Activated T-cell treated with anti-CD3 and anti-CD28 coated beads for 4 hours (primary cell): ENCODE measurements around the gene NLGN4Y.

Experiments used
- DNase-seq: peaks from one replicate; pipeline ENCODE4 v3.0.0-alpha.2; 2020

NLGN4Y gene

DNA sequence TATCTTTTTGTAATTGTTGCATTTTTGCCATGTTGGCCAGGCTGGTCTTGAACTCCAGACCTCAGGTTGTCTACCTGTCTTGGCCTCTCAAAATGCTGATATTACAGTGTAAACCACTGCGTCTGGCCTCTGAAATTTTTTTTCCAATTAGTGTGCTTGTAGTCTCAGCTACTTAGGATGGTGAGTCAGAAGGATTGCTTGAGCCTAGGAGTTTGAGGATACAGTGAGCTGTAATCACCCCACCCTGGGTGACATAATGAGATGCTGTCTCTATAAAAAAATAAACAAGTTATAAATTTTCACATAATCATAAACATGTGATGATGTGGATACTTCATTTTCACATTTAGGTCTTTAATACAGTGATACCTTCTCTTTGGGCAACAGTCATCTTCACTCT lies 154.9 kb downstream of the NLGN4Y start:
- no peak for DNase-seq

- DNase-seq = no peak
Measured at GRCh38 chrY:14694543-14694942, 170.2 kb downstream of the NLGN4Y start.

DNA sequence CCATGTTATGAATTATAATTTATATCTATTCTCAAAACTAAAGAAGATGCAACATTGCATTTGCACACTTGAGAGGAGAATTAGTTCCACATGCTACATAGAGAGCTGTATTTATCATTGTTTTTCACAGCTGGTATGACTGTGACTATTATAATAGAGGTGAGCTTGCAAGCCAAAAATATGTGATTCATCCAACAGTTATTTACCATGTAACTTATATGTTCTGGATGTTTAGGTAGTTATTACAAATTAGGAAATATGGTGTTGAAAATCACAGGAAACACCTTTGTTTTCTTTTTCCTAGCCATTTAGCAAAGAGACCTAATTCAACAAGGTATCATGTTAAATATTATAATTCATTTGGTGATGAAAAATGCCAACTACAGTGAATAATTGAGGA lies 183.8 kb downstream of the NLGN4Y start:
- no peak for DNase-seq

GRCh38 chrY:14741596-14741995 lies 217.3 kb downstream of the NLGN4Y start:
- no peak for DNase-seq

DNA sequence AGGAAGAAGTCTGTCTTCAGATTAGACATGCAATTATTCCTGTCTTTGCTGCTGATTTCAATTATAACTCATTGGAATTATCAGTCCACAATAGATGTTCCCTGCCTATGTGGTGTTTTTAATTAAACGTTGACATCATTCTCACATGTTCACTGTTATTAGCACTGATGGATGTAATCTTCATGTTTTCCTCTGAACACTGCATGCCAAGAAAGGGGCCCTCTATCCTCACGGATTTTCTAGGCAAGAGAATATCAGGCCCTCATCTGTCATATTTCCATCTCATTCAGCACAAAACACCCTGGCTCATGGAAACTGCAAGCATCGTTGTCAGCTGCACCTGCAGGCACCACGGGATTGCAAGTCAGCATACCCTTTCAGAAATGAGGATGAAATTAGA lies 224.0 kb downstream of the NLGN4Y start:
- no peak for DNase-seq

GRCh38 chrY:14755571-14755970 lies 231.2 kb downstream of the NLGN4Y start:
- DNase-seq = no peak

DNA sequence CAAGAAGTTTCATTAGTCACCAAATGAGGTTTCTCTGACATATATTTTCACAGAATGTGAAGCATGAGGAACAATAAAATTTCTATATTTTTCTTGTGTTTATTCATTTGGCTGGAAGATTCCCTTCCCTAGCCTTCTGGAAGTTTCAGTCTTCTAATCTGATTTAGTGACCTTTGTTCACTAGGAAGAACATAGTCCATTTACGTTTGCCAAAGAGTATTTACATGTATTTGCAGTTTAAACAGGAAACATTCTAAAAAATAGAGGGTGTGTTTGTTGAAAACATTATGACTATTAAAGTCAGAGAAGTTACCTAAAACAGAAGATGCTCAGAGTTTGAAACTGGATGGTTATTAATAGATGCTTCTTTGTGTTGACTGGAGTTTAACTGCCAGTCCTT lies 238.6 kb downstream of the NLGN4Y start:
- DNase-seq = no peak

DNA sequence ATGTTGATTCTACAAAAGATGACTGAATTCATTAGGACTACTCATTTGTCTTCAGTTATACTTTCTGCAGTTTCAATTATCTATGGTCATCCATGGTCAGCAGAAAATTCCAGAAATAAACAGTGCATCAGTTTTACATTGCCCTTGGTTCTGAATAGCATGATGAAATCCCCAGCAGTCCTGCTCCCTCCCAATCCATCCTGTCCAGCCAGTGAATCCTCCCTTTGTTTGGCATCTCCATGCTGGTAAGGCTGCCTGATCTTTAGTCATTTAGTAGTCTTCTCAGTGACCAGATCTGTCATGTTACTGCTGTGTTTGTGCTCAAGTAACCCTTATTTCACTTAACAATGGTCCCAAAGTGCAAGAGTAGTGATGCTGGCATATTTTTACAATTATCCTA lies 239.3 kb downstream of the NLGN4Y start:
- no peak for DNase-seq

GRCh38 chrY:14778208-14778607 lies 253.9 kb downstream of the NLGN4Y start:
- no peak for DNase-seq

GRCh38 chrY:14793104-14793503 lies 268.8 kb downstream of the NLGN4Y start:
- DNase-seq = no peak

DNA sequence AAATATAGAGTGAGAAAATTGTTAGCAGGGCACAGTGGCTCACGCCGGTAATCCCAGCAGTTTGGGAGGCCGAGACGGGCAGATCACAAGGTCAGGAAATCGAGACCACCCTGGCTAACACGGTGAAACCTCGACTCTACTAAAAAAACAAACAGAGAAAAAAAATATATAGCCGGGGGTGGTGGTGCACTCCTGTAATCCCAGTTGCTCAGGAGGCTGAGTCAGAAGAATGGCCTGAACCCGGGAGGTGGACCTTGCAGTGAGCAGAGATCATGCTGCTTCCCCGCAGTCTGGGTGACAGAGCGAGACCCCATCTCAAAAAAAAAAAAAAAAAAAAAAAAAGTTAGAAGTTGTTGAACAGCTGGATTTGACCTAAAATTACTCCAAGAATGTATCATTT lies 269.3 kb downstream of the NLGN4Y start:
- DNase-seq = no peak

- DNase-seq = no peak
Measured at GRCh38 chrY:14798010-14798409, 273.7 kb downstream of the NLGN4Y start.

- no peak for DNase-seq
Measured at GRCh38 chrY:14801096-14801495, 276.8 kb downstream of the NLGN4Y start.

DNA sequence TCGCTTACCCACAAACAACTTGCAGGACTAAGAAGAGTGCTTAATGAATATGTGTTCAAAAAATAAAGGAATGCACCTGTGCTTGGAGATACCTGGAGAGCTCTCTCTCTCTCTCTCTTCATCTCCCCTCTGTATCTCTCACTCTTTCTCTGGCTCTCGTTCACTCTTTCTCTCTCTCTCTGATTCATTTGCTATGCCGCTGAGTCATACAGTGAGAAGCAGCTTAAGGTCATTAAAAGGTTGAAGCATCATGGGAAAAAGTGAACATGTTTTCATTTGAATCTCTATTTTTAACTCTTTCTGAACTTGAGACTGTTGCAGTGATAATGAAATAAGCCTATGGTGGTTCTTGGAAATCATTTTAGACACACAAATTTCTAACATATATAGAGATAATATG lies 277.8 kb downstream of the NLGN4Y start:
- no peak for DNase-seq

GRCh38 chrY:14804041-14804440 lies 279.7 kb downstream of the NLGN4Y start:
- no peak for DNase-seq

- DNase-seq = no peak
Measured at GRCh38 chrY:14818452-14818851, 294.1 kb downstream of the NLGN4Y start.

GRCh38 chrY:14822201-14822600 lies 297.9 kb downstream of the NLGN4Y start:
- no peak for DNase-seq

- DNase-seq = no peak
Measured at GRCh38 chrY:14822906-14823305, 298.6 kb downstream of the NLGN4Y start.

DNA sequence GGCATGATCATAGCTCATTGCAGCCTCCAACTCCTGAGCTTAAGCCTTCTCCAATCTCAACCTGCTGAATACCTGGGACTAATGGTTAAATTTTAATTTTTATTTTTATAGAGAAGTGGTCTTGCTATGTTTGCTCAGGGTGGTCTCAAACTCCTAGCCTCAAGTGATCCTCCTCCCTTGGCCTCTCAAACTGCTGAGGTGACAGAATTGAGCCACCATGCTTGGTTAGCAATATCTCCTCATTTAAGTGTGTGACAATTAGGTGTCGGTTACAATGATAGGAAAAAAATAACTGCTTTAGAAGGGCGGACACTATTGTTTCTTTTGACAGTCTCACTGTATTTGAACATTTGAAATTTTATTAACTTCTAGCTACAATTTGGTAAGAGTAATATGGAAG lies 300.3 kb downstream of the NLGN4Y start:
- no peak for DNase-seq

GRCh38 chrY:14825728-14826127 lies 301.4 kb downstream of the NLGN4Y start:
- no peak for DNase-seq

DNA sequence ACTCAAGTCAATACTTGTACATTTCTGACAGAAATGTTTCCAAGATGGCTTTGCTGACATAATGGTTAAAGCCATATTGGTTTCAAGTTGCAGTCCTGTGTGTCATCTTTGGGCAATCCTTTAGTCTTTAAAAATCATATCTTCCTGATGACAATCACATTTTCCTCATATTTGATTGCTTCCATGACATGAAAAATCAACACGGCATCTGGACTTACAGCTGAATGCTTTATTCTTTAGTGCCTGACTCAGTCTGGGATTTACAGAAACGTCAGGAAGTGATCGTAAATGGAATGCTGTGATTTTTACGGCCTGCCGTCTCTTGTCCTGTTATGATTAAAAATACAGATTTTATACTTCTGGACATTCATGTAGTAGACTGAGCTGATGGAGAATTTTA lies 304.2 kb downstream of the NLGN4Y start:
- DNase-seq = no peak

- no peak for DNase-seq
Measured at GRCh38 chrY:14829366-14829885, 305.1 kb downstream of the NLGN4Y start.

DNA sequence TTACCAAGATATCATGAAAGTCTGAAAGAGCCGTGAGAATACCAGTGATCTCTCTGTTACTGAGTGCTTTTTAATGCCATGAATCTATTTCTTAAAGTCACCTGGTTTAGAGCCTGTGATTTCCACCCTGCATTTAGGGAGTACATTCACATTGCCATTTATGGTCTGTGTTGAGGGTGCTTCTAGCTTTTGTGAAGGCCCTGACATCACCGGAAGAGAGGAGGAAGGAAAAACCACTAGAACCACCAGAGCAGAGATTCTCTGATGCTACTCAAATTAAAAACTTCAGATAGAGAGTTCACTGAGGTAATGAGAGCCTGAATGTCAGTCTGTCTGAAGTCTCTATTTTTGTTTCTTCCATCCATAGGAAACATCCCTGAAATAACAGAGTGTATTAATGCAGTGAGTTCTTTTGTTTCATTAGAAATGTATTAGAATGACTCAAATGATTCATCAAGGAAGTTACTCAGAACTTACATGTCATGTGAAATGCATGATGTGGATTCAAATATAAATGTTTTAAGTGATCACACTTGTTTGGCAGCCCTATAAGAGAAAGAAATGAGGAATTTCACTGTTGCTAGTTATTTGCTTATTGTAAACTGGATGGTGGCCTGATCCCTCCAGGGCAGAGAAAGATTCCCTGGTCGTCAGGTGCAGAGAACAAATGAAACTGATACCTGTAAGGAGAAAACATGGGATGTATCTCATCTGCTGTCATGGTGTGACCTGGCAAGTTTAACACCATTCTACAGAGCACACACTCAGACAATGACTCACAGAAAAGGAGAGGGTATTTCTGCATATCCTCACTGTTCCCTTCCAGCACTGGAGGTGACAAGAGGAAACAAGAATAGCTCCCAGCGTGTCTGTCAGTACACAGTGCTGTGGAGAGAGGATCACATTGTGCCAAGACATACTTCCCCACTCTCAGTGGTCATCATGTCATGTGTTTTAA lies 310.1 kb downstream of the NLGN4Y start:
- no peak for DNase-seq

GRCh38 chrY:14837466-14837865 lies 313.1 kb downstream of the NLGN4Y start:
- DNase-seq = no peak

DNA sequence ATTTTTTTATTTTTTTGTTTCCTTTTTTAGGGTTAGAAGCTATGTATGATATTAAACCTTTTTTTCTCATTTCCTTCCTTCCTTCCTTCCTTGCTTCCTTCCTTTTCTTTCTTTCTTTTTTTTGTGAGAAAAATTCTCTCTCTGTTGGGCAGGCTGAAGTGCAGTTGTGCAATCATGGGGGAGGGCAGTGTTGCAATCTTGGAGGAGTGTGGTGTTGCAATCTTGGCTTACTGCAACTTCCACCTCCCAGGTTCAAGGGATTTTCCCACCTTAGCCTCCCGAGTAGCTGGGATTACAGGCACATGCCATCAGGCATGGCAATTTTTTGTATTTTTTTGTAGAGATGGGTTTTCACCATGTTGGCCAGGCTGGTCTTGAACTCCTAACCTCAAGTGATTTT lies 326.4 kb downstream of the NLGN4Y start:
- no peak for DNase-seq
